ENCODE measurements around the gene SYDE2.

The SYDE2 gene

DNA sequence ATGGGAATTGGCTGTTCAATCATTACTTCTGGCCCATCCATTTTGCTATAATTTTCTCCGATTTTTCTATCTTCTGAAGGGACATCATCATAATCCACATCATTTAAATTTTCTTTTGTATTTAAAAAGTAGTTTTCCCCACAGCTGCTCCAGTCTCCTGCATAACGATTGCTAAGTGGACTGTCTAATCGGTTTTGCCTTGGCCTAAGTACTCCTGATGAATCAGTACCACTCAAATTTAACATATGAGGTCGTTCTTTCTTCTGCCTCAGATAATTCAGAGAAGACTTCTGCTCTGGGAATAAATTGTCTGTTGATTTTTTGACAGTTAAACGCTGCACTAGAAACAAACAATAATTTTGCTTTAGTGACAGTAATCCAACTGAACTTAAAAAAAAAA lies 41.9 kb downstream of the SYDE2 start:
- TF ChIP-seq RAD21 (IDR thresholded peaks at IDR 0.05; ENCODE audit: low read depth) (no peak), YY1 (IDR thresholded peaks at IDR 0.05; ENCODE audit: low read depth) (no peak), EP300 (IDR thresholded peaks at IDR 0.05; ENCODE audit: borderline replicate concordance) (no peak), TEAD4 (IDR thresholded peaks at IDR 0.05) (no peak), CREB1 (IDR thresholded peaks at IDR 0.05; ENCODE audit: low read depth) (no peak), TAF1 (IDR thresholded peaks at IDR 0.05; ENCODE audit: low read depth) (no peak), FOXM1 (IDR thresholded peaks at IDR 0.05; ENCODE audit: borderline replicate concordance, low read depth) (no peak), ZBTB7A (IDR thresholded peaks at IDR 0.05; ENCODE audit: low read depth) (no peak), EGR1 (IDR thresholded peaks at IDR 0.05) (no peak), TCF12 (IDR thresholded peaks at IDR 0.05; ENCODE audit: low read depth) (no peak), CEBPB (IDR thresholded peaks at IDR 0.05) (no peak), NFIC (IDR thresholded peaks at IDR 0.05) (no peak)
- TF ChIP-seq, protein P1, sequence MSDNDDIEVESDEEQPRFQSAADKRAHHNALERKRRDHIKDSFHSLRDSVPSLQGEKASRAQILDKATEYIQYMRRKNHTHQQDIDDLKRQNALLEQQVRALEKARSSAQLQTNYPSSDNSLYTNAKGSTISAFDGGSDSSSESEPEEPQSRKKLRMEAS (IDR thresholded peaks at IDR 0.05), result no peak
- TF ChIP-seq, protein P2, sequence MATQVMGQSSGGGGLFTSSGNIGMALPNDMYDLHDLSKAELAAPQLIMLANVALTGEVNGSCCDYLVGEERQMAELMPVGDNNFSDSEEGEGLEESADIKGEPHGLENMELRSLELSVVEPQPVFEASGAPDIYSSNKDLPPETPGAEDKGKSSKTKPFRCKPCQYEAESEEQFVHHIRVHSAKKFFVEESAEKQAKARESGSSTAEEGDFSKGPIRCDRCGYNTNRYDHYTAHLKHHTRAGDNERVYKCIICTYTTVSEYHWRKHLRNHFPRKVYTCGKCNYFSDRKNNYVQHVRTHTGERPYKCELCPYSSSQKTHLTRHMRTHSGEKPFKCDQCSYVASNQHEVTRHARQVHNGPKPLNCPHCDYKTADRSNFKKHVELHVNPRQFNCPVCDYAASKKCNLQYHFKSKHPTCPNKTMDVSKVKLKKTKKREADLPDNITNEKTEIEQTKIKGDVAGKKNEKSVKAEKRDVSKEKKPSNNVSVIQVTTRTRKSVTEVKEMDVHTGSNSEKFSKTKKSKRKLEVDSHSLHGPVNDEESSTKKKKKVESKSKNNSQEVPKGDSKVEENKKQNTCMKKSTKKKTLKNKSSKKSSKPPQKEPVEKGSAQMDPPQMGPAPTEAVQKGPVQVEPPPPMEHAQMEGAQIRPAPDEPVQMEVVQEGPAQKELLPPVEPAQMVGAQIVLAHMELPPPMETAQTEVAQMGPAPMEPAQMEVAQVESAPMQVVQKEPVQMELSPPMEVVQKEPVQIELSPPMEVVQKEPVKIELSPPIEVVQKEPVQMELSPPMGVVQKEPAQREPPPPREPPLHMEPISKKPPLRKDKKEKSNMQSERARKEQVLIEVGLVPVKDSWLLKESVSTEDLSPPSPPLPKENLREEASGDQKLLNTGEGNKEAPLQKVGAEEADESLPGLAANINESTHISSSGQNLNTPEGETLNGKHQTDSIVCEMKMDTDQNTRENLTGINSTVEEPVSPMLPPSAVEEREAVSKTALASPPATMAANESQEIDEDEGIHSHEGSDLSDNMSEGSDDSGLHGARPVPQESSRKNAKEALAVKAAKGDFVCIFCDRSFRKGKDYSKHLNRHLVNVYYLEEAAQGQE (IDR thresholded peaks at IDR 0.05; ENCODE audit: low read depth), result no peak
- TF ChIP-seq, protein P3, sequence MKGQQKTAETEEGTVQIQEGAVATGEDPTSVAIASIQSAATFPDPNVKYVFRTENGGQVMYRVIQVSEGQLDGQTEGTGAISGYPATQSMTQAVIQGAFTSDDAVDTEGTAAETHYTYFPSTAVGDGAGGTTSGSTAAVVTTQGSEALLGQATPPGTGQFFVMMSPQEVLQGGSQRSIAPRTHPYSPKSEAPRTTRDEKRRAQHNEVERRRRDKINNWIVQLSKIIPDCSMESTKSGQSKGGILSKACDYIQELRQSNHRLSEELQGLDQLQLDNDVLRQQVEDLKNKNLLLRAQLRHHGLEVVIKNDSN (IDR thresholded peaks at IDR 0.05), result no peak

DNA sequence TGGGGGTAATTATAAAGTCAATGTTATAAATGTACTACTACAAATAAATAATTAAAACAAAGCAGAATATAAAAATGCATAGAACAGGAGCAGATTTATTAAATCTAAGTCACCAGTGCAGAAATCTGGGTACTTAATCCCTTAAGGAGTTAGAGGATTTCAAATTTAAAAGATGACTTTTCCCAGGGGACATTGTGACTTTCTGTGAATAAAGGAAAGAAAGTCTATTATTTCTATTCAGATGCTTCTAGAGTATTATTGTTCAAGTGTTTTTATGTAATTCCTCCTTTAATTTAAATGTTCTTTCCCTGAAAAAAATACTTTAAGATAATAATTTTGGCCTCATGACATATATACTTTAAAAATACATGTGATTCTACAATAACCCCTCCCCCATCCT lies 43.4 kb downstream of the SYDE2 start:
- no peak for TF ChIP-seq RAD21 (IDR thresholded peaks at IDR 0.05; ENCODE audit: low read depth)
- TF ChIP-seq FOXM1 (IDR thresholded peaks at IDR 0.05; ENCODE audit: borderline replicate concordance, low read depth), result no peak
- TF ChIP-seq EGR1 (IDR thresholded peaks at IDR 0.05), result no peak
- TF ChIP-seq, protein P3 (IDR thresholded peaks at IDR 0.05), result no peak
- TF ChIP-seq TCF12 (IDR thresholded peaks at IDR 0.05; ENCODE audit: low read depth), result no peak
- no peak for TF ChIP-seq NFIC (IDR thresholded peaks at IDR 0.05)
- no peak for TF ChIP-seq EP300 (IDR thresholded peaks at IDR 0.05; ENCODE audit: borderline replicate concordance)
- TF ChIP-seq CREB1 (IDR thresholded peaks at IDR 0.05; ENCODE audit: low read depth), result no peak
- no peak for TF ChIP-seq TEAD4 (IDR thresholded peaks at IDR 0.05)
- TF ChIP-seq, protein P2 (IDR thresholded peaks at IDR 0.05; ENCODE audit: low read depth), result no peak
- TF ChIP-seq CEBPB (IDR thresholded peaks at IDR 0.05), result no peak

DNA sequence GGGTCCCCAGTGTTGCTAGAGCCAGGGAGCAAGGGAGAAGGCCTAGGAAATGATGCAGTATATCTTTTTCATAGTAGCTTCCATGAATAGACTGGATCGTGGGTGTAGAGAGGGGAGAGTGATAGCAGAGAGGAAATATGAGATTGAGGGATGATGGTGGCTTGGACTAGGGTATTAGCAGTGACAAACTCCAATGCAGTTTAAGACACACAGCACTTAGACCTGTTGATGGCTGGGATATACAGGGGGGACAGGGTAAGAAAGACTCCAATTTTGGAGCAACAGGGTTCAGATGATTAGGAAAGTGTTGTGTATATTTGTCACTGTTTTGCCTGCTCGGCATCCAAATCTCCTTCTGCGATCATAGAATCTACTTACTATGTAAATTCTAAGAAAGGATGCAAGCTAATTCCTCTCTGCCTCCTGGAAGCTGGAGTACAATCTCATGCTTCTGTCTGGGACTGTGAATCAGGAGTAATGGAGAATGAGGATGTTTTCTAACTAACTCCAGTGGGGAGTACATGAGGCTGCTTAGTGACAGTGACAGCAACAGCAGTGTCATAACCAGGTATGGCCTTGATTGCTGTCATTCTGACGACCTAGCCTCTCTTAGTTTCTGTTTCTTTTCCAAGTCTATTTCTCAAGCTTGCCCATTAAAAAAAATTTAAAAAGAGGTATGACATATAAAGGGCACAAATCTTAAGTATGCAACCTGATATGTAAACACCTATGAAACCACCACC lies 47.5 kb downstream of the SYDE2 start:
- TF ChIP-seq CEBPB (IDR thresholded peaks at IDR 0.05) (no peak), FOXM1 (IDR thresholded peaks at IDR 0.05; ENCODE audit: borderline replicate concordance, low read depth) (no peak), CREB1 (IDR thresholded peaks at IDR 0.05; ENCODE audit: low read depth) (no peak), ZBTB7A (IDR thresholded peaks at IDR 0.05; ENCODE audit: low read depth) (no peak), EGR1 (IDR thresholded peaks at IDR 0.05) (no peak), TEAD4 (IDR thresholded peaks at IDR 0.05) (no peak), TCF12 (IDR thresholded peaks at IDR 0.05; ENCODE audit: low read depth) (no peak), TAF1 (IDR thresholded peaks at IDR 0.05; ENCODE audit: low read depth) (no peak), RAD21 (IDR thresholded peaks at IDR 0.05; ENCODE audit: low read depth) (no peak), NFIC (IDR thresholded peaks at IDR 0.05) (no peak)
- TF ChIP-seq, protein P2 (IDR thresholded peaks at IDR 0.05; ENCODE audit: low read depth), result no peak
- TF ChIP-seq, protein P1 (IDR thresholded peaks at IDR 0.05), result no peak
- TF ChIP-seq, protein P3 (IDR thresholded peaks at IDR 0.05), result no peak

Measured in Ishikawa (cell line).